GM10248 (cell line): ENCODE data around the gene KRT36.

Experiments
- CTCF ChIA-PET: fragments of 300-600 bp; sonication (Branson Sonifier 250); formaldehyde crosslinking; extraction: SDS; loops from one replicate; lab custom pipeline; 2021; ENCODE audit warnings: antibody characterized with exemption; lab: Yijun Ruan, JAX
- POLR2A ChIA-PET: fragments of 350-650 bp; sonication (Branson Sonifier 250); formaldehyde crosslinking; extraction: SDS; loops from one replicate; lab custom pipeline; 2020; ENCODE audit warnings: antibody characterized with exemption; lab: Yijun Ruan, JAX
- DNase-seq: peaks from one replicate; pipeline ENCODE4 v3.0.0; 2012; ENCODE audit errors: extremely low spot score
- TF ChIP-seq, protein P1 (sequence below): IDR thresholded peaks from 2 replicates; pipeline ENCODE4 v1.5.1; 2012; ENCODE audit warnings: mild to moderate bottlenecking, low read depth; ENCODE audit errors: extremely low read depth, missing control alignments, control extremely low read depth

KRT36 gene

DNA sequence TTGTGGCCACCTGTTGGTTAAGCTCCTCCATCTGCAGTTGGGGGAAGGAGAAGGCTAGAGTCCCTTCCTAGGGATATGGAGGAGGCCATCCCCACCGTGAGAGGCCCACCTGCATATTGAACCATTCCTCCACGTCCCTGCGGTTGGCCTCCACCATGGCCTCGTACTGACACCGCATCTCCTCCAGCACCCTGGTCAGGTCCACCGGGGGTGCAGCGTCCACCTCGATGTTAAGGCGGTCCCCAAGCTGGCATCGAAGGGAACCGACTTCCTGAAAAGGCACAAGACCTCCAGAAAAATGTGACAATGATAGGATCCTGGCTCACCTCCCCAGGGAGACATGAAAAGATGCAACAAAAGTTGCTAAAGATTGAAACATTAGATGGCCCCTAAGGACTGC lies 25.5 kb downstream of the KRT36 start:
- CTCF ChIA-PET, result interaction anchor here (0.8 to 1.5 kb wide), 3 partner anchors 10 to 16 kb away, joined by 3 to 5 read pairs (median 3); no protein-coding TSS in a partner anchor
- DNase-seq, result no peak
- POLR2A ChIA-PET, result no interaction called here
- TF ChIP-seq, protein P1, sequence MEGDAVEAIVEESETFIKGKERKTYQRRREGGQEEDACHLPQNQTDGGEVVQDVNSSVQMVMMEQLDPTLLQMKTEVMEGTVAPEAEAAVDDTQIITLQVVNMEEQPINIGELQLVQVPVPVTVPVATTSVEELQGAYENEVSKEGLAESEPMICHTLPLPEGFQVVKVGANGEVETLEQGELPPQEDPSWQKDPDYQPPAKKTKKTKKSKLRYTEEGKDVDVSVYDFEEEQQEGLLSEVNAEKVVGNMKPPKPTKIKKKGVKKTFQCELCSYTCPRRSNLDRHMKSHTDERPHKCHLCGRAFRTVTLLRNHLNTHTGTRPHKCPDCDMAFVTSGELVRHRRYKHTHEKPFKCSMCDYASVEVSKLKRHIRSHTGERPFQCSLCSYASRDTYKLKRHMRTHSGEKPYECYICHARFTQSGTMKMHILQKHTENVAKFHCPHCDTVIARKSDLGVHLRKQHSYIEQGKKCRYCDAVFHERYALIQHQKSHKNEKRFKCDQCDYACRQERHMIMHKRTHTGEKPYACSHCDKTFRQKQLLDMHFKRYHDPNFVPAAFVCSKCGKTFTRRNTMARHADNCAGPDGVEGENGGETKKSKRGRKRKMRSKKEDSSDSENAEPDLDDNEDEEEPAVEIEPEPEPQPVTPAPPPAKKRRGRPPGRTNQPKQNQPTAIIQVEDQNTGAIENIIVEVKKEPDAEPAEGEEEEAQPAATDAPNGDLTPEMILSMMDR, result no peak

DNA sequence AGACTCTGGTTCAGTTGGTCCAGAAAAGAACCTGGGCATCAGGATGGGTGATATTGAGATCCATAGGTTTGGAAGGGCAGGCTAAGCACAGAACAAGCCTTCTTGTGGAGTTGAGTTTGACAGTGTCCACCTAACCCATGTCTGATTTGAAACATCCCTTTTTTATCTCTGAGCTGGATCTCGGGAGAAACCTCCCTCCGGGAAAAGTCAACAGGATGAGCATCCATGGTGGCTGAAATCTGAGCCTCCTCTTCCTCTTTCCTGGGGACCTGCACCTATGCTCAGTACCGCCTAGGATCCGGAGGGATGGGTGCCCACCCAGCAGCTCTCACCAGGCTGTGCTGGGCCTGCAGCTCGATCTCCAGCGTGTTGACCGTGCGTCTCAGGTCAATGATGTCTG lies 26.0 kb downstream of the KRT36 start:
- ChIA-PET CTCF (interaction anchor here (0.8 to 1.5 kb wide), 3 partner anchors 11 to 16 kb away, joined by 3 to 5 read pairs (median 3); no protein-coding TSS in a partner anchor), POLR2A (no interaction called here)
- TF ChIP-seq, protein P1, result no peak
- DNase-seq, result no peak

DNA sequence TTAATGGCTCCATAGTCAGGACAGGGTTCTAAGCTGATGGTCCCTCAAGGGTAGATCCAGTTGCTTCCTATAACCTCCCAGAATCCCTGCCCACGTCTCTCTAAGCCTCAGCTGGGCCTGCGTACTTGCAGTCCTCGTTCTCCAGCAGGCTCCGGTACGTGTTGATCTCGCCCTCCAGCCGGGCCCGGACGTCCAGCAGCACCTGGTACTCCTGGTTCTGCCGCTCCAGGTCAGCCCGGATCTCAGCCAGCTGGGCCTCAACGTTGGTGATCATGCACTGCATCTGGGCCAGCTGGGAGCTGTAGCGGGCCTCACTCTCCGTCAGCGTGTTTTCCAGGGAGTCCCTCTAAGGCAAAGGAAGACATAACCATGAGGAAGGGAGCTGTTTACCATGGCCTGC lies 27.0 kb downstream of the KRT36 start:
- TF ChIP-seq, protein P1, result no peak
- ChIA-PET CTCF (interaction anchor here (0.8 kb wide), 1 partner anchor 86 kb away, joined by 3 read pairs; no protein-coding TSS in a partner anchor), POLR2A (no interaction called here)
- DNase-seq, result no peak

DNA sequence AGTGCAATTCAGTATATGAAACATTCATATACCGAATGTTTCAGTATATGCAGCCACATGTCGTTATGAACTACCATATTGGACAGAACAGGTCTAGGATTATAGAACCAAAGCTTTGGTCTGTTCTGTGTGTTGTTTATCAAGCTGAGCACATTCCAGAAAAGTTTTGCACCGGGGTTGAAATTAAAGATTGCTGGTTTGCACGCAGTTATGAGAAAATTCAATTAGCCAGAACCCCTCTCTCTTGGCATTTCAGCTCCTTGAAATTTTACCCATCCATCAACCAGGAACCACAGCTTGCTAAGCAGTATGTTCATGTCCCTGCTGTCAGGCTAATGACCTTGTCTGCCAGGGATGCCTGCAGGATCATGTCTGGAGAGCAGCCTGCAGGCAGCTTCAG lies 32.0 kb downstream of the KRT36 start:
- TF ChIP-seq, protein P1, result no peak
- no peak for DNase-seq
- CTCF ChIA-PET, result no interaction called here
- POLR2A ChIA-PET, result no interaction called here

DNA sequence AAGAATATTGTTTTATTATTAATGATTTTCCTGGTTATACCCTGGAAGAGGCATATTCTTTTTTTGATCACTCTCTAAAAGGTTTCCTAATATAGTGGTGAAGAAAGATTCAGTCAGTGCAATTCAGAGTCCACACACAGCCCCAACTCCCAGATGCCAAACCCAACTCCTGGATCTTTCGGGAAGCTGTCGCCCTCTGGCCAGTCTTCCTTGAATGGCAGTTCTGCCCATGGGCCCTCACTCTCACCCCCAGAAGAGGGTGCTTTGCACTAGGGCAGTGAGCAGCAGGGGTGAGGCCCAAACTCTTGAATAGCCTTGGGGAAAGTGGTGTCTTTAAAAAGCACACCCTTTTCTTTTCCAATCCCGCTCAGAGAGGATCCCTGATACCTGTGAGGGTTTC lies 33.5 kb downstream of the KRT36 start:
- CTCF ChIA-PET, result no interaction called here
- TF ChIP-seq, protein P1, result no peak
- POLR2A ChIA-PET, result no interaction called here
- DNase-seq, result no peak

DNA sequence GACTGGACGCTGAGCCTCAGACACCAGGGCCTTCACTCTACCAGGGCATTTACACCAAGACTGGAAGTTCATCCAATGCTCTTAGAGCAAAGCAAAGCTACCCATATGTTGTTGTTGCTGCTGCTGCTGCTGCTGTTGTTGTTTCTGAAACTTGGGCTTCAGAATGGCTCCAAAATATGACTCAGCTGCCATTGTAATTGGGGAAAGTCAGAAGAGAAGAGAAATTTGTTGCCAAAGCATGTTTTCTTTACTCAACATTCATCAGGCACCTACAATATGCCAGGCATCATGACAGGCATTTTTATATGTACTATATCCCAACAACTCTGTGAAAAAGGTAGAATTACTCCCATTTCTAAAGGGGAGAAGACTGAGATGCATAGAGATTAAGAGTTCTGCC lies 34.5 kb downstream of the KRT36 start:
- CTCF ChIA-PET, result no interaction called here
- DNase-seq, result no peak

More for the DNA sequence above, 34.5 kb downstream of the KRT36 start:
- TF ChIP-seq, protein P1, result no peak
- POLR2A ChIA-PET, result no interaction called here
